ENCODE results near the gene JUND. TPM values are rescaled to one million over a fixed set of nuclear protein-coding genes. Genes with fewer than 3 reads are reported as not detected.

JUND gene
- total RNA-seq, 4 donors from 2014 or later, result 152 to 386 (median 290) TPM

GRCh38 chr19:18290302-18291018 lies 9.0 kb upstream of the JUND start:
- peaks cover 0 to 15% of the 10 kb centered on the region in 2 donors for H3K4me1 ChIP-seq
- H3K27me3 ChIP-seq, result no peaks in the 10 kb centered on the region
- no peak overlapping the region for H3K4me3 ChIP-seq
- TF ChIP-seq, protein P1, sequence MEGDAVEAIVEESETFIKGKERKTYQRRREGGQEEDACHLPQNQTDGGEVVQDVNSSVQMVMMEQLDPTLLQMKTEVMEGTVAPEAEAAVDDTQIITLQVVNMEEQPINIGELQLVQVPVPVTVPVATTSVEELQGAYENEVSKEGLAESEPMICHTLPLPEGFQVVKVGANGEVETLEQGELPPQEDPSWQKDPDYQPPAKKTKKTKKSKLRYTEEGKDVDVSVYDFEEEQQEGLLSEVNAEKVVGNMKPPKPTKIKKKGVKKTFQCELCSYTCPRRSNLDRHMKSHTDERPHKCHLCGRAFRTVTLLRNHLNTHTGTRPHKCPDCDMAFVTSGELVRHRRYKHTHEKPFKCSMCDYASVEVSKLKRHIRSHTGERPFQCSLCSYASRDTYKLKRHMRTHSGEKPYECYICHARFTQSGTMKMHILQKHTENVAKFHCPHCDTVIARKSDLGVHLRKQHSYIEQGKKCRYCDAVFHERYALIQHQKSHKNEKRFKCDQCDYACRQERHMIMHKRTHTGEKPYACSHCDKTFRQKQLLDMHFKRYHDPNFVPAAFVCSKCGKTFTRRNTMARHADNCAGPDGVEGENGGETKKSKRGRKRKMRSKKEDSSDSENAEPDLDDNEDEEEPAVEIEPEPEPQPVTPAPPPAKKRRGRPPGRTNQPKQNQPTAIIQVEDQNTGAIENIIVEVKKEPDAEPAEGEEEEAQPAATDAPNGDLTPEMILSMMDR (IDR thresholded peaks at IDR 0.05), result no peak
- TF ChIP-seq POLR2A (IDR thresholded peaks at IDR 0.05), result no peak
- intact Hi-C loops (cut with DNase I; ENCODE audit: low total_unique reads), result no loop called here
- DNase-seq, result peak in 1 of 2 donors; percentile 50
- peak overlapping the region; percentile 95 to 99 for H3K27ac ChIP-seq
- H3K36me3 ChIP-seq, result no peaks in the 10 kb centered on the region
- no peaks in the 10 kb centered on the region for H3K9me3 ChIP-seq

DNA sequence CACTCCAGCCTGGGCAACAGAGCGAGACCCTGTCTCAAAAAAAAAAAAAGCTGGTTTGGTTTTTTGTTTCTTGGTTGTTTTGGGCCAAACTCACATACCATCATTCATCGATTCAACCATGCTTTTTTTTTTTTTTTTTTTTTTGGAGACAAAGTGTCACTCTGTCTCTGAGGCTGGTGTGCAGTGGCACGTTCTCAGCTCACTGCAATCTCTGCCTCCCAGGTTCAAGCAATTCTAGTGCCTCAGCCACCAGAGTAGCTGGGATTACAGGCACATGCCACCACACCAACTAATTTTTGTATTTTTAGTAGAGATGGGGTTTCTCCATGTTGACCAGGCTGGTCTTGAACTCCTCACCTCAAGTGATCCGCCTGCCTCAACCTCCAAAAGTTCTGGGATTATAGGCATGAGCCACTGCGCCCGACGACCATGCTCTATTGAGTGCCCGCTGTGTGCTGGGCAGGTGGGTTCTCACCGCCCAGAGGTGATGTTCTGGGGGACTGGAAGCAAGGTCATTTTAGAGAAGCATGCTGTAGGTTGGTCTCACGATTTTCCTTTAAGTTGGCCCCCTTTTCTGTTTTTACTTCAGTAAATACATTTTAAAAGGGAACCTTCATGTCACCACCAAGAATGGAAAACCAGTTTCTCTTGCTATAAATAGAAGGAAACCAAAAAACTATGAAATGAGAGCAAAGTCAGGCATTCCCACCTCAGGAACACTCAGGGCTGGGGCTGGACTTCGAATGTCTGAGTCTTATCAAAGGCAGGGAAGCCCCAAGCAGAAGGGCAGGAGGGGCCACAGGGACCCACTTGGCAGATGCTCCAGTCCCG lies 8.3 kb upstream of the JUND start:
- intact Hi-C loops (cut with DNase I; ENCODE audit: low total_unique reads), result no loop called here

GRCh38 chr19:18287836-18288772 lies 6.7 kb upstream of the JUND start:
- peak overlapping the region in 1 of 2 donors; percentile 73 for H3K27ac ChIP-seq
- H3K9me3 ChIP-seq, result no peaks in the 10 kb centered on the region
- H3K4me1 ChIP-seq, result peaks cover 0 to 15% of the 10 kb centered on the region in 2 donors
- H3K4me3 ChIP-seq, result no peak overlapping the region
- no peak for DNase-seq
- intact Hi-C loops (cut with DNase I; ENCODE audit: low total_unique reads), result no loop called here
- H3K36me3 ChIP-seq, result no peaks in the 10 kb centered on the region
- no peak for TF ChIP-seq POLR2A (IDR thresholded peaks at IDR 0.05)
- TF ChIP-seq, protein P1 (IDR thresholded peaks at IDR 0.05), result no peak
- H3K27me3 ChIP-seq, result no peaks in the 10 kb centered on the region

More for the DNA sequence above, 8.3 kb upstream of the JUND start:
- Histone ChIP-seq H3K4me1 (peaks cover 0 to 15% of the 10 kb centered on the region in 2 donors), H3K27ac (peak overlapping the region; percentile 95 to 99), H3K36me3 (no peaks in the 10 kb centered on the region), H3K27me3 (no peaks in the 10 kb centered on the region), H3K4me3 (no peak overlapping the region), H3K9me3 (no peaks in the 10 kb centered on the region)
- TF ChIP-seq, protein P1 (IDR thresholded peaks at IDR 0.05), result no peak
- no peak for TF ChIP-seq POLR2A (IDR thresholded peaks at IDR 0.05)
- no peak for DNase-seq

DNA sequence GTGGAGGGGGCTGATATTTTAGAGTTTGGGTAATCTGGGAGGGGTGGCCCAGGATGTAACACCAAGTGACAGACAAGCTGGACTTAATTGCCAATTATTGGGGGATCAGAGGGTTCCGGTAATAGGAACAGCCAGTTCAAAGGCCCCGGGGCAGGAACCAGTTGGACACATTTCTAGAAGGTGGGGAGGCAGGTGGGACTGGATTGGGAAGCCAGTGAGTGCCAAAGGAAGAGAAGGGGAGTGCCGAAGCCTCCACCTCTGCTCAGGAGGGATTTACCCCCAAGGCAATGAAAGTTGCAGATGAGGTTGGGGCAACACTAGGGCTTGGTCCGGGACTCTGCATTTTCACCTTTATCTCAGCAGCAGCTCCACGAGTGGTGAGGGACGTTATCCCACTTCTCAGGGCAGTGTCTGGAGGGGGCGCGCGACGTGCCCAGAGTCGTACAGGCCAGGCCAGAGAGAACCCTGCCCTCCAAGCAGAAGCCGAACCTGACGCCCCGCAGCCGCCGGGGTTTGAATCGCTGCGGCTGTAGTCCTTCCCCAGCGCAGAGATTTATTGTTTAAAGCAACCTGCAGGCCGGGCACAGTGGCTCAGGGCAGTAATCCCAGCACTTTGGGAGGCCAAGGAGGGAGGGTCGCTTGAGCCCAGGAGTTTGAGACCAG lies 5.7 kb upstream of the JUND start:
- no peak for DNase-seq
- Histone ChIP-seq H3K27ac (peak overlapping the region; percentile 33 to 73), H3K4me1 (peaks cover 0 to 15% of the 10 kb centered on the region in 2 donors), H3K27me3 (no peaks in the 10 kb centered on the region), H3K9me3 (no peaks in the 10 kb centered on the region), H3K36me3 (no peaks in the 10 kb centered on the region), H3K4me3 (no peak overlapping the region)
- TF ChIP-seq, protein P1 (IDR thresholded peaks at IDR 0.05), result no peak
- no peak for TF ChIP-seq POLR2A (IDR thresholded peaks at IDR 0.05)
- intact Hi-C loops (cut with DNase I; ENCODE audit: low total_unique reads), result no loop called here

Data from uterus (tissue), 4 donors.